GM19239 (cell line): Measurements from ENCODE around the gene GIMAP8.
"Not testable (repeated sequence)": the region's sequence is repeated elsewhere in the genome, so short reads cannot be mapped to it uniquely, and the experiment has no call there.

Experiments used
- DNase-seq: peaks from one replicate; pipeline ENCODE4 v3.0.0; 2011; ENCODE audit warnings: low spot score; ENCODE audit not compliant: insufficient read length
- FAIRE-seq: peaks from 2 replicates; lab custom pipeline; 2011; peaks lifted over from hg19 to GRCh38; lab: Jason Lieb, UNC

Gene GIMAP8

DNA sequence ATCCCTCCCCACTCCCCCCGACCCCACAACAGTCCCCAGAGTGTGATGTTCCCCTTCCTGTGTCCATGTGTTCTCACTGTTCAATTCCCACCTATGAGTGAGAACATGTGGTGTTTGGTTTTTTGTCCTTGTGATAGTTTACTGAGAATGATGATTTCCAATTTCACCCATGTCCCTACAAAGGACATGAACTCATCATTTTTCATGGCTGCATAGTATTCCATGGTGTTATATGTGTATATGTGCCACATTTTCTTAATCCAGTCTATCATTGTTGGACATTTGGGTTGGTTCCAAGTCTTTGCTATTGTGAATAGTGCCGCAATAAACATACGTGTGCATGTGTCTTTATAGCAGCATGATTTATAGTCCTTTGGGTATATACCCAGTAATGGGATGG is 43.0 kb downstream of the GIMAP8 start:
- not testable (repeated sequence) for DNase-seq, FAIRE-seq

DNA sequence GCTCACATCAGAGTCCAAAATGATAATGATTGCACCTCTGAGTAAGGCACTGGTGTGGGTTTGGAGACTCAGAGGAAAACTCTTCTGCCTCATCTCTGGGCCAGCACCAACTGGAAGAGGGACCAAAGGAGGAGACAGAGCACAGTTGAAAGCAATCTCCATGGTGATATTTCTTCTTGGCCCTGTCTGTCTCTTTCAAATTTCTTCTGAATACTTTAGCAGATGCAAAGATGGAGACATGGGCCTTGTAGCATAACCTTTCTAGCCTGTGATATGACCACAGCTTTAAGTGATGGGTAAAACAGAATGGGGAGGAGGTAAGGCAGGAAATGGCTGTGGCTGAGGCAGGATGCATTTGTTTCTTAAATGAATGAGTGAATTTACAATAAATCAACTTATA is 52.1 kb downstream of the GIMAP8 start:
- FAIRE-seq (no peak), DNase-seq (no peak)

DNA sequence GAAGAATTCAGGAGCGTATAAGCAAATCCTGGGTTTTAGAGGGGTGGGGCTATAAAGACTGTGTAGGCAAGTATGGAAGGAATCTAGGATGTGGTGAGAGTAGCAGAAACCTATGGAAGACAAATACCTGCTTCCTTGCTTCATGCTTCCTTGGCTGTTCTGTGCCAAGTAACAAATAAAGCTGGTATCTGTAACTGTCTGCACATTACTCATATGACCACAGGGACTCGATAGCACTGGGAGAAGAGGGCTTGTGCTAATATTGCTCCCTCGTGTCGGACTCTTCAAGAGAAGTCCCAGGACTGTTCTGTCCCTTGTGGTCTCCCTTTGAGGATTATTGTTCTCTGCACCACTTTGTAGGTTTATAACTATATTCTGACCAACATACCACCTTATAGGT is 52.7 kb downstream of the GIMAP8 start:
- FAIRE-seq (no peak), DNase-seq (no peak)

DNA sequence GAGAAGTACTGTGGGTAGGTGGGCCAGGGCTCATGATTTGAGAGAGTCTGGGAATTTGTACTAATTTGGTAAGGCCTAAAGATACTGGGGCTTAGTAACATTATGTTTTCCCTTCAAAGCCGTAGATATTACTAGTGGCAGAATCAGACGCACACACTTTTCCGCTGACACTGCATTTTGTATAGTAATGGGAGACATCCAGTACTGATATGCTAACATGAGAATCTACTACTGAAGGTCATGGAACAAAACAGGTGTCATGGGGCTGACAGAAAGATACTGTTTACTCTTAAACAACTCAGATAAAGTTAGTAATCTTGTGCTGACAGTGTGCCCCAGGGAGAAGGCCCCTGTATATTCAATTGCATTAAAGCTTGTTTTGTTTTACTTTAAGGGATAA is 53.2 kb downstream of the GIMAP8 start:
- no peak for DNase-seq
- FAIRE-seq: no peak

DNA sequence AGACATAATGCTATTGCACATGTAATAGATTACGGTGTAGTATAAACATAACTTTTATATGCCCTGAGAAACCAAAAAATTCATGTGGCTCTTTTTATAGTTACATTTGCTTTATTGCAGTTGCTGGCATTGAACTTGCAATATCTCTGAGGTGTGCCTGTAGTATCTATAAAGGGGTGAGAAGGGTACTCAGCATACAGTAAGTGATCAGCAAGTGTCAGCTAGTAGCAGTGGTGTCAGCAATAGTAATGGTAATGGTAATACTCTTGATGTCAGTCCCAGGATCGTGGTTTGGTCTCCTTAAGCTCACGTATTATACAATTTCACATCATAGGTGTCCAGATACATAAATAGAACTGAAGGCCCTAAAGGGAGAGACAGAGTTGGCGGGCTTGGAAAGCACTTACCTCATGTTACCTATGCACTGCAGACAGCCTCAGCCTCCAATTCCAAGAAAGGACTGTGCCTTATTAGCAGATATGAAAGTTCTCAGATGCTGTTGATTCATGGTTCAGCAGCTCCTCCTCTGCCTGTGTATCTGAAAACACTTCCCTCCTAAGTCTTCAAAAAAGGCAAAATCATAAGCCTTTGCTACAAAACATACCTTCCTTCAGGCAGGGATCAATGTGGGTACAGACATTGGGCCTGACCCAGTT is 57.6 kb downstream of the GIMAP8 start:
- no peak for FAIRE-seq

DNA sequence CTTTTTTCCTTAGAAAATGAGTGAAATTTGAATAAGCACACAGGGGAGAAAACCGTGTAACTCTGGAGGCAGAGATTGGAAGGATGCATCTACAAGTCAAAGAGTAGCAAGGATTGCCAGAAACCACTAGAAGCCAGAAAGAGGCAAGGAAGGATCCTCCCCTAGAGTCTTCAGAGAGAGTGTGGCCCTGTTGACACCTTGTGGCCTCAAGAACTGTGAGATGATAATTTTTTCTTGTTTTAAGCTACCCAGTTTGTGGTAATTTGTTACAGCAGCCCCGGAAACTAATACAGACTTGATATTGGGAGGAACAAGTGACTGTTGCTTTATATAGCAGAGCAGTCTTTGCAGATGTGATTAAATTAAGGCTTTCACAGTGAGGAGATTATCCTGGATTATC is 60.6 kb downstream of the GIMAP8 start:
- FAIRE-seq (no peak), DNase-seq (no peak)

More for the DNA sequence above, 57.6 kb downstream of the GIMAP8 start:
- no peak for DNase-seq

DNA sequence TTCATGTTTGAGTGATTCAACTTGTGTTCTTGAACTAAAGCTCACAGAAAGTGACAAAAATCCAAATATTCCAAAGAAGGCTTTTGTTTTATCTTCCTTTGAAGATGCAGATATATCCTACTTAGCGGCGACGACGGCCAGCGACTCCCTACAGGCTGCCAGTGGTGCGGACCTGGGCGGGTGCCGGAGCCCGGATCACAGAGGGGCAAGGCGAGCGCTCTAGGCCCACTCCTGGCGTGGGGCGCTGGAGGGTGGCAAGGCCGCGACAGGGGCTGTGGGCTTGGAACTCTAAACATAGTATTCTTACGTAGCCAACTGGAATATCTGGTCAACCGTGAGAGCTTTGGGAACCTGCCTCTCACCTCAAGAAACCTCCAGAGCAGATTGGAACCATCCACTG is 63.3 kb downstream of the GIMAP8 start:
- FAIRE-seq: no peak
- no peak for DNase-seq

DNA sequence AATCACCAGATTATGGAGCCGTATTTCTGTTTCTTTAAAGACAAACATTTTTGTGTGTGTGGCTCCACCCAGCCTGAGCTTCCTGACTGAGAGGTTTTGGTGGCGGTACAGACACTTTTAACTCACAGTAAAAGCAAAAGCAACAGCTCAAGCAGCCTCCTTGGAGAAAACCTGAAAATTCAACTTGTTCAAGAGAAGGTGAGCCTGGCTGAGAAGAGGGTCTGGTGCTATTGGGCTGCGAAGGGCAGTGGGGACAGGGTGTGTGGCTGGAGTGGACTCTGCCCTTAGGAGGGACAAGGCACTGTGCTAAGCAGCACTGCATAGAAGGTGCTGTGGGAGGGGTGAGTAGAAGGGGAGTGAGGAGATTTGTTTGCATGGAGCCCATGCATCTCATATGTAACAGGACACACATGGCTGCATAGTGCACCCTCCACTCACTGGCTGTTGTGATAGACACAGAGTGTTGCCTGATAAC is 64.4 kb downstream of the GIMAP8 start, which contains the start of gene GIMAP7:
TSS of gene GIMAP7 (plus strand) at position 125 of the 475 bp plus-strand sequence. CDS start 5,103 bp downstream, outside the sequence.
- FAIRE-seq (peak; percentile 51), DNase-seq (no peak)

DNA sequence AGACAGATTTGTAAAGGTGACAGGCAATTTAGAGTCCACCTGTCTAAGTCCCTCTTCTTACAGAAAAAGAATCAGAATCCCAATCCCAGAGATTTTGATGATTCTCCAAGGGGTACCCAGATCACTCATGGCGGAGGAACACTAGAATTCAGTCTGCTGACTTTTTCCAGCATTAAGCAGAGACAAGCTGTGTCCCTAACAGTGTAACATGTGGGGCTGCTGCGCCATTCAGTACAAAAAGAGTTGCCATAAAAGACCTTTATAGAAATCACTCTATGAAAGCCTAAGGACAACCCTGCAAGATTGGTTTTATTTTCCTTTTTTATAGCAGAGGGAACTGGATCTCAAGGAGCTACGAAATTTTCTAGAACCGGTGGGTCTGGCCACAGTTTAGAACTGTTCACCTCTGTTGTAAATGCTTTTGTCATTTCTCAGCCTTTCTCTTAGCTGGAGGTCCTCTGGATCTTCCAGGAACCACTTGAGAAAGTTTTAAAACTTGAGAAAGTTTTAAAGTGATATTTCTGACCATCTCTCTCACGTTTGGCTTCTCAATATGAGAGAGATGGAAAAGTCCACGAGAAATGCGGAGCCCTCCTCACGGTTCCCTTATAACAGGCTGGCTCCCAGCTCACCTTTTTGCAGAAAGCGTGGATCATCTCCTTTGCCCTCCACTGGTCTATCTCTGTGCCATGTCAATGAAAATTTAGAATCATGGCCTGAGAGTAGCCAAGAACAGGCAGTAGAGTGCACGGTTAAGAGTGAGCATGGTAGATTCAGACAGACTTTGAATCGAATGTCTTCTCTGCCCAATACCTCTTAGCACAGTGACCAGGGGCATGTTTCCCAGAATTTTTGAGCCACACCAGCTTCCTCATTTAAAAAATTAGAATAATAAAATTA is 65.1 kb downstream of the GIMAP8 start:
- DNase-seq: no peak
- FAIRE-seq: no peak

DNA sequence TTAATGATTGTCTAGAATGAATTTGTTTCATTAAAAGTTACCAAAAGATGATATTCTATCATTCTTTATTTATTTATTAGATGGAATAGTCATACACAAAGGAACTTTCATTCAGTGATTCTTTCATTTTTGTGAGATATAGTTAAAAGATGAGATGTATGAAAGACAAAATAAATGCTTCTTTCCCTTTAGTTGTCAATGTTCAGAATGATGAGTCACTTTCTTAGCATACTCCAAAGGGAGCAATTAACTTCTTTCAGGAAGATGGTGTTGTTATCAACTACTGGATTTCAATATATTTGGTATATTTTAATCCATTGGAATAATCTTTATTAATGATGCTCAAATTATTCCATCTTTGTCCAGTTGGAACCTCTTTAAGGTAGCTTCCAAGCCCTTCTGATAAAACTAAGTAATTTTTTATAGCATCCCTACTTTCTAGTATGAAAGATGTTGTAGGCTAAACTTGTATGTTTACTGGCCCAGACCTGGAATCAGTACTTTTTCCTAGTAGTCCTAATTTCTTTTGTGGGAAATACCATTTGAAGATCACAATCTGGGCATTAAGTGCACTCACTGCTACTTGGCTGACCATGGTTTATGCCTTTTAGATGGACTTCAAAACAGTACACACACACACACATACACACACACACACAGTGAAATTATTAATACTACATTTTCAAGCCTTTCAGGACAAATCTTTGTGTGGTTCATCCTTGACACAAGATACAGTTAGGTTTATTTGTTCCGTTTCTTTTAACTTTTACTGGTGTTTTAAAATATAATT is 66.7 kb downstream of the GIMAP8 start:
- FAIRE-seq (no peak), DNase-seq (no peak)

DNA sequence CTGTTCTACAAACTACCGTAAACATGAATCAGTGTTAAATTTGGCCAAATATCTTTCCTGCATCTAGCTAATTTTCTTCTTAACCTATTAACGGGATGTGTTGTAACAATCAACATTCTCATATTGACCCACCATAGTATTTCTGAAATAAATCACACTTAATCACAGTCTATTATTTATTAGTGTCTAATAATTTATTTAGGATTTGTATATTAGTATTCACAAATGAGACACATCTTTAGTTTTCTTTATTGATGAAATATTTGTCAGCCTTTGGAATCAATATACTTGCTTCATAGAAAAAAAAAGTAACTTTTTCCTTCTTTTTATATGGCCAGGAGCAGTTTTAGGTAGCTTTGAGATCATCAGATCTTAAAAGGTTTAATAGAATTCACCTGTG is 68.9 kb downstream of the GIMAP8 start:
- FAIRE-seq (no peak), DNase-seq (no peak)

DNA sequence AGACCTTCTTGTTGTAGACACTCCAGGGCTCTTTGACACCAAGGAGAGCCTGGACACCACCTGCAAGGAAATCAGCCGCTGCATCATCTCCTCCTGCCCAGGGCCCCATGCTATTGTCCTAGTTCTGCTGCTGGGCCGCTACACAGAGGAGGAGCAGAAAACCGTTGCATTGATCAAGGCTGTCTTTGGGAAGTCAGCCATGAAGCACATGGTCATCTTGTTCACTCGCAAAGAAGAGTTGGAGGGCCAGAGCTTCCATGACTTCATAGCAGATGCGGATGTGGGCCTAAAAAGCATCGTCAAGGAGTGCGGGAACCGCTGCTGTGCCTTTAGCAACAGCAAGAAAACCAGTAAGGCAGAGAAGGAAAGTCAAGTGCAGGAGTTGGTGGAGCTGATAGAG is 69.7 kb downstream of the GIMAP8 start:
- DNase-seq (no peak), FAIRE-seq (no peak)

DNA sequence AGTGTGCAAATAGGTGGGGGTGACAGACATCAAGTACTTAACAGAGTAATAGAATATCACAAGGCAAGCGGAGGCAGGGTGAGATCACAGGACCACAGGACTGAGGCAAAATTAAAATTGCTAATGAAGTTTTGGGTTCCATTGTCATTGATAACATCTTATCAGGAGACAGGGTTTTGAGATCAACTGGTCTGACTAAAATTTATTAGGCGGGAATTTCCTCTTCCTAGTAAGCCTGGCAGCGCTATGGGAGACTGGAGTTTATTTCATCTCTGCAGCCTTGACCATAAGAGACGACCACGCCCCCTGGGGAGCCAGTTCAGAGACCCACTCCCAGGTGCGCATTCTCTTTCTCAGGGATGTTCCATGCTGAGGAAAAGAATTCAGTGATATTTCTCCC is 72.5 kb downstream of the GIMAP8 start:
- FAIRE-seq, DNase-seq: not testable (repeated sequence)

DNA sequence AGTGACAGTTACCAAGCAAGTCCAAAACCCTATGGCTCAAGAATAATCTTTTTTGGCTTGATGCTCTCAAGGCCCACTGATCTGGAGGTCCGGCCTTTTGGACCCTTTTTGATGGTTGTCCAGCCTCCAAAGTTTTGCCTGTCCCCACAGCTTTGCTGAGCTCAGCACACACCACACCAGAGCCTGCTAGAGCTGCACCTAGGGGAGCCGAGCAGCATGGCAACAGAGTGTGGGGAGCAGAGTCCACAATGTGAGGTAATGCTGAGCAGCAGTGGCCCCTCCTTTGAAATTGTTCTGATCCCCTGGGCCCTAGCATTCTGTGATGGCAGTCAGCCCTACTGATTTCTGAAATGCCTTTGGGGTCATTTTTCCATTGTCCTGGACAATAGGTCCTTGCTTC is 73.6 kb downstream of the GIMAP8 start:
- DNase-seq (no peak), FAIRE-seq (no peak)
